Mammary epithelial cell (primary cell): Measurements from ENCODE around the gene PCBP4.

Source experiments
- EZH2 ChIP-seq: IDR thresholded peaks from 2 replicates; pipeline ENCODE4 v1.6.1; 2012; ENCODE audit warnings: low read length, inconsistent platforms, borderline replicate concordance
- TF ChIP-seq, protein P1 (sequence below), 2 donors: IDR thresholded peaks in 1 of 2; conservative IDR thresholded peaks in 1 of 2; 2 replicates each; pipeline ENCODE4 v1.5.1; 2011 to 2012; ENCODE audit warnings: inconsistent platforms in 2 of 2, low read length in 2 of 2, mild to moderate bottlenecking in 2 of 2, control low read depth in 1 of 2, low read depth in 1 of 2; ENCODE audit not compliant: insufficient read depth in 1 of 2; ENCODE audit errors: extremely low read depth in 1 of 2

DNA sequence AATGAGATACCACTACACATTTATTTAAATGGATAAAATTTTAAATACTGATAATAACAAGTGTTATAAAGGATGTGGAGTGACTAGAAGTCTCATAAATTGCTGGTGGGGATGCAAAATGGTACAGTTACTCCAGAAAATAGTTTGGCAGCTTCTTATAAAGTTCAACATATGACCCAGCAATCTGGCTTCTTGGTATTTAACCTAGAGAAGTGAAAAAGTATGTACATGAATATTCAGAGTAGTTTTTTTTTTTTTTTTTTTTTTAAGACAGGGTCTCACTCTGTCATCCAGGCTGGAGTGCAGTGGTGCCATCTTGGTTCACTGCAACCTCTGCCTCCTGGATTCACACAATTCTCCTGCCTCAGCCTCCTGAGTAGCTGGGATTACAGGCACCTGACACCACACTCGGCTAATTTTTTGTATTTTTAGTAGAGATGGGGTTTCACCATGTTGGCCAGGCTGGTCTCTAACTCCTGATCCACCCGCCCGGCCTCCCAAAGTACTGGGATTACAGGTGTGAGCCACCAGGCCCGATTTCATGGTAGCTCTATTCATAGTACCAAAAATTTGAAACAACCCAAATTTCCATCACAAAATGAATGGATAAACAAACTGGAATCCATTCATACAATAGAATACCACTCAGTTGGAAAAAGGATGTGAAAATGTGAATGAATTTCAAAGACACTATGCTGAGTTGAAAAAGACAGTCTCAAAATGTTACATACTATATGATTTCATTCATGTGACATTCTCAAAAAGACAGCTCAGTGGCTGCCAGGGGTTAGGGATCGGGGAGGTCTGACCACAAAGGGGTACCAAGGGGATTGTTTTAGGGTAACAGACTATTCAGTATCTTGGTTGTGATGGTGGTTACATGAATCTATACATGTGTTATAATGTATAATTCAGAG, 39.9 kb downstream of the PCBP4 start:
- TF ChIP-seq, protein P1, sequence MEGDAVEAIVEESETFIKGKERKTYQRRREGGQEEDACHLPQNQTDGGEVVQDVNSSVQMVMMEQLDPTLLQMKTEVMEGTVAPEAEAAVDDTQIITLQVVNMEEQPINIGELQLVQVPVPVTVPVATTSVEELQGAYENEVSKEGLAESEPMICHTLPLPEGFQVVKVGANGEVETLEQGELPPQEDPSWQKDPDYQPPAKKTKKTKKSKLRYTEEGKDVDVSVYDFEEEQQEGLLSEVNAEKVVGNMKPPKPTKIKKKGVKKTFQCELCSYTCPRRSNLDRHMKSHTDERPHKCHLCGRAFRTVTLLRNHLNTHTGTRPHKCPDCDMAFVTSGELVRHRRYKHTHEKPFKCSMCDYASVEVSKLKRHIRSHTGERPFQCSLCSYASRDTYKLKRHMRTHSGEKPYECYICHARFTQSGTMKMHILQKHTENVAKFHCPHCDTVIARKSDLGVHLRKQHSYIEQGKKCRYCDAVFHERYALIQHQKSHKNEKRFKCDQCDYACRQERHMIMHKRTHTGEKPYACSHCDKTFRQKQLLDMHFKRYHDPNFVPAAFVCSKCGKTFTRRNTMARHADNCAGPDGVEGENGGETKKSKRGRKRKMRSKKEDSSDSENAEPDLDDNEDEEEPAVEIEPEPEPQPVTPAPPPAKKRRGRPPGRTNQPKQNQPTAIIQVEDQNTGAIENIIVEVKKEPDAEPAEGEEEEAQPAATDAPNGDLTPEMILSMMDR (conservative IDR thresholded peaks at IDR 0.05 in 1 of 2, IDR thresholded peaks at IDR 0.05 in 1 of 2; ENCODE audit: extremely low read depth in 1 of 2, insufficient read depth in 1 of 2, low read depth in 1 of 2, low read length in 2 of 2): no peak
- TF ChIP-seq EZH2: no peak
